Measurements from ENCODE around the gene FKBP4. TPM values are rescaled to one million over a fixed set of nuclear protein-coding genes. Genes with fewer than 3 reads are reported as not detected.

The FKBP4 gene
- total and polyA plus RNA-seq, 4 donors = 21.3 to 38.7 (median 31.6) TPM

DNA sequence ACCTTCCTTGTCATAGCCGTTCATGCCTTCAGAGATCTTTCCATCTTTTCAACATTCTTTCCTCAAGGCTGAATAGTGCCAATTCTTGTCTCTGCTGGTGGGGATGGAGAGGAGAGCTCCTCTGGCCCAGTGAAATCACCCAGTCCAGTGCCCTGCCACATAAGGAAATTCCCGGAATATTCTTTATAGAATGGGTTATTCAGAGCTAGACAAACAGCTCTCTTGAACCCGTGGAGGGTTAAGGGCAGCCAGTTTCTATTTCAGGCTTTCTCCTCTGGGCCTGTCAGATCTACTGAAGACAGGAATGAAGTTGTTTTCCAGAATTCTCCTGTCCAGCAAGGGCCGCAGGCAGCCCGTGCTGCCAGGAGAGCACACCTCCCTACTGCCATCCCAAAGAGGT lies 48.2 kb downstream of the FKBP4 start:
- no peak overlapping the region for H3K27ac ChIP-seq (ENCODE audit: low read depth in 1 of 2, low read length in 2 of 2)
- no peaks in the 10 kb centered on the region for H3K9me3 ChIP-seq (ENCODE audit: control insufficient read depth in 4 of 4, low read length in 3 of 4)
- 87% methylated on average over 5 of the region's 5 CpGs for WGBS
- TF ChIP-seq, protein P1, sequence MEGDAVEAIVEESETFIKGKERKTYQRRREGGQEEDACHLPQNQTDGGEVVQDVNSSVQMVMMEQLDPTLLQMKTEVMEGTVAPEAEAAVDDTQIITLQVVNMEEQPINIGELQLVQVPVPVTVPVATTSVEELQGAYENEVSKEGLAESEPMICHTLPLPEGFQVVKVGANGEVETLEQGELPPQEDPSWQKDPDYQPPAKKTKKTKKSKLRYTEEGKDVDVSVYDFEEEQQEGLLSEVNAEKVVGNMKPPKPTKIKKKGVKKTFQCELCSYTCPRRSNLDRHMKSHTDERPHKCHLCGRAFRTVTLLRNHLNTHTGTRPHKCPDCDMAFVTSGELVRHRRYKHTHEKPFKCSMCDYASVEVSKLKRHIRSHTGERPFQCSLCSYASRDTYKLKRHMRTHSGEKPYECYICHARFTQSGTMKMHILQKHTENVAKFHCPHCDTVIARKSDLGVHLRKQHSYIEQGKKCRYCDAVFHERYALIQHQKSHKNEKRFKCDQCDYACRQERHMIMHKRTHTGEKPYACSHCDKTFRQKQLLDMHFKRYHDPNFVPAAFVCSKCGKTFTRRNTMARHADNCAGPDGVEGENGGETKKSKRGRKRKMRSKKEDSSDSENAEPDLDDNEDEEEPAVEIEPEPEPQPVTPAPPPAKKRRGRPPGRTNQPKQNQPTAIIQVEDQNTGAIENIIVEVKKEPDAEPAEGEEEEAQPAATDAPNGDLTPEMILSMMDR (IDR thresholded peaks at IDR 0.05; ENCODE audit: low read depth, low read length, missing input control) = no peak
- TF ChIP-seq JUND (IDR thresholded peaks at IDR 0.05) = no peak
- TF ChIP-seq FOXA2 (IDR thresholded peaks at IDR 0.05) = no peak
- no peak for TF ChIP-seq GABPA (IDR thresholded peaks at IDR 0.05 in 1 of 2, conservative IDR thresholded peaks at IDR 0.05 in 1 of 2)
- no peak for TF ChIP-seq EGR1 (IDR thresholded peaks at IDR 0.05; ENCODE audit: low read depth in 2 of 2)
- TF ChIP-seq, protein P2, sequence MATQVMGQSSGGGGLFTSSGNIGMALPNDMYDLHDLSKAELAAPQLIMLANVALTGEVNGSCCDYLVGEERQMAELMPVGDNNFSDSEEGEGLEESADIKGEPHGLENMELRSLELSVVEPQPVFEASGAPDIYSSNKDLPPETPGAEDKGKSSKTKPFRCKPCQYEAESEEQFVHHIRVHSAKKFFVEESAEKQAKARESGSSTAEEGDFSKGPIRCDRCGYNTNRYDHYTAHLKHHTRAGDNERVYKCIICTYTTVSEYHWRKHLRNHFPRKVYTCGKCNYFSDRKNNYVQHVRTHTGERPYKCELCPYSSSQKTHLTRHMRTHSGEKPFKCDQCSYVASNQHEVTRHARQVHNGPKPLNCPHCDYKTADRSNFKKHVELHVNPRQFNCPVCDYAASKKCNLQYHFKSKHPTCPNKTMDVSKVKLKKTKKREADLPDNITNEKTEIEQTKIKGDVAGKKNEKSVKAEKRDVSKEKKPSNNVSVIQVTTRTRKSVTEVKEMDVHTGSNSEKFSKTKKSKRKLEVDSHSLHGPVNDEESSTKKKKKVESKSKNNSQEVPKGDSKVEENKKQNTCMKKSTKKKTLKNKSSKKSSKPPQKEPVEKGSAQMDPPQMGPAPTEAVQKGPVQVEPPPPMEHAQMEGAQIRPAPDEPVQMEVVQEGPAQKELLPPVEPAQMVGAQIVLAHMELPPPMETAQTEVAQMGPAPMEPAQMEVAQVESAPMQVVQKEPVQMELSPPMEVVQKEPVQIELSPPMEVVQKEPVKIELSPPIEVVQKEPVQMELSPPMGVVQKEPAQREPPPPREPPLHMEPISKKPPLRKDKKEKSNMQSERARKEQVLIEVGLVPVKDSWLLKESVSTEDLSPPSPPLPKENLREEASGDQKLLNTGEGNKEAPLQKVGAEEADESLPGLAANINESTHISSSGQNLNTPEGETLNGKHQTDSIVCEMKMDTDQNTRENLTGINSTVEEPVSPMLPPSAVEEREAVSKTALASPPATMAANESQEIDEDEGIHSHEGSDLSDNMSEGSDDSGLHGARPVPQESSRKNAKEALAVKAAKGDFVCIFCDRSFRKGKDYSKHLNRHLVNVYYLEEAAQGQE (IDR thresholded peaks at IDR 0.05) = no peak
- TF ChIP-seq, protein P3, sequence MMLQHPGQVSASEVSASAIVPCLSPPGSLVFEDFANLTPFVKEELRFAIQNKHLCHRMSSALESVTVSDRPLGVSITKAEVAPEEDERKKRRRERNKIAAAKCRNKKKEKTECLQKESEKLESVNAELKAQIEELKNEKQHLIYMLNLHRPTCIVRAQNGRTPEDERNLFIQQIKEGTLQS (IDR thresholded peaks at IDR 0.05) = no peak
- TF ChIP-seq RAD21 (IDR thresholded peaks at IDR 0.05) = no peak
- TF ChIP-seq, protein P4, sequence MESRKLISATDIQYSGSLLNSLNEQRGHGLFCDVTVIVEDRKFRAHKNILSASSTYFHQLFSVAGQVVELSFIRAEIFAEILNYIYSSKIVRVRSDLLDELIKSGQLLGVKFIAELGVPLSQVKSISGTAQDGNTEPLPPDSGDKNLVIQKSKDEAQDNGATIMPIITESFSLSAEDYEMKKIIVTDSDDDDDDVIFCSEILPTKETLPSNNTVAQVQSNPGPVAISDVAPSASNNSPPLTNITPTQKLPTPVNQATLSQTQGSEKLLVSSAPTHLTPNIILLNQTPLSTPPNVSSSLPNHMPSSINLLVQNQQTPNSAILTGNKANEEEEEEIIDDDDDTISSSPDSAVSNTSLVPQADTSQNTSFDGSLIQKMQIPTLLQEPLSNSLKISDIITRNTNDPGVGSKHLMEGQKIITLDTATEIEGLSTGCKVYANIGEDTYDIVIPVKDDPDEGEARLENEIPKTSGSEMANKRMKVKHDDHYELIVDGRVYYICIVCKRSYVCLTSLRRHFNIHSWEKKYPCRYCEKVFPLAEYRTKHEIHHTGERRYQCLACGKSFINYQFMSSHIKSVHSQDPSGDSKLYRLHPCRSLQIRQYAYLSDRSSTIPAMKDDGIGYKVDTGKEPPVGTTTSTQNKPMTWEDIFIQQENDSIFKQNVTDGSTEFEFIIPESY (IDR thresholded peaks at IDR 0.05) = no peak
- no peak for TF ChIP-seq FOXA1 (IDR thresholded peaks at IDR 0.05)
- TF ChIP-seq RXRA (IDR thresholded peaks at IDR 0.05) = no peak
- no peaks in the 10 kb centered on the region for H3K27me3 ChIP-seq (ENCODE audit: control insufficient read depth in 4 of 4, insufficient read depth in 4 of 4, low read length in 3 of 4)
- H3K36me3 ChIP-seq (ENCODE audit: control insufficient read depth in 4 of 4, insufficient read depth in 3 of 4, low read depth in 1 of 4, low read length in 3 of 4) = peaks cover 2 to 16% (median 4%) of the 10 kb centered on the region in 4 donors
- no peak for DNase-seq (ENCODE audit: low spot score)
- no peaks in the 10 kb centered on the region for H3K4me1 ChIP-seq (ENCODE audit: control insufficient read depth in 4 of 4, insufficient read depth in 4 of 4, low read length in 3 of 4)
- H3K9ac ChIP-seq (ENCODE audit: low read depth in 1 of 2, low read length in 2 of 2) = no peak overlapping the region
- H3K4me3 ChIP-seq (ENCODE audit: low read depth in 1 of 3, low read length in 3 of 3) = no peak overlapping the region

DNA sequence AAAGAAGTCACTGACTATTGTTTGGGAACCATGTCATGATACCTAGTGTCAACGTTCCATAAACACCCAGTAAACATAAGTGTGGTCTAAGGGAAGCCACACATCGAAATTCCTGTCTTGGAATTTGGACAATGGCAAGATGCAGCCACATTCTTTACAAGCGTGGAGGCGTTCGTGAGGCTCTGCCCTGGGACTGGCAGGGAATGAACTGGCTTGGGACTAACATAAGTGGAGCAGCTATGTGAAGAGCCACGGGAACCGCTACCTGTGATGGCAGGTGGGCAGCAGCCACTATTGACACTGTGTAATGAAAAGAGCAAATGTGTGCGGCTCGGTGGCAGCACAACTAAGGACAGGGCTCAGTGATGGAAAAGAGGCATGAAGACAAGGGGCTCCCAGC lies 50.0 kb downstream of the FKBP4 start:
- no peak for DNase-seq (ENCODE audit: low spot score)
- H3K4me1 ChIP-seq (ENCODE audit: control insufficient read depth in 4 of 4, insufficient read depth in 4 of 4, low read length in 3 of 4) = peaks cover 2 to 10% (median 8%) of the 10 kb centered on the region in 4 donors
- peak overlapping the region; percentile 9 to 42 for H3K27ac ChIP-seq (ENCODE audit: low read depth in 1 of 2, low read length in 2 of 2)
- TF ChIP-seq, protein P2 (IDR thresholded peaks at IDR 0.05) = no peak
- TF ChIP-seq HNF4A (conservative IDR thresholded peaks at IDR 0.05) (no peak), FOXA2 (IDR thresholded peaks at IDR 0.05) (no peak), RAD21 (IDR thresholded peaks at IDR 0.05) (no peak)
- TF ChIP-seq, protein P4 (IDR thresholded peaks at IDR 0.05) = no peak
- no peaks in the 10 kb centered on the region for H3K27me3 ChIP-seq (ENCODE audit: control insufficient read depth in 4 of 4, insufficient read depth in 4 of 4, low read length in 3 of 4)
- peaks cover 0 to 10% (median 2%) of the 10 kb centered on the region in 4 donors for H3K36me3 ChIP-seq (ENCODE audit: control insufficient read depth in 4 of 4, insufficient read depth in 3 of 4, low read depth in 1 of 4, low read length in 3 of 4)
- no peak overlapping the region for H3K4me3 ChIP-seq (ENCODE audit: low read depth in 1 of 3, low read length in 3 of 3)
- 91% methylated on average over 9 of the region's 9 CpGs for WGBS
- H3K9me3 ChIP-seq (ENCODE audit: control insufficient read depth in 4 of 4, low read length in 3 of 4) = no peaks in the 10 kb centered on the region
- H3K9ac ChIP-seq (ENCODE audit: low read depth in 1 of 2, low read length in 2 of 2) = no peak overlapping the region
